HCT116 (cell line): ENCODE measurements around the gene C14orf132. TPM values are rescaled to one million over a fixed set of nuclear protein-coding genes. Genes with fewer than 3 reads are reported as not detected.

ENCODE experiments used
- ATAC-seq: fragments of 200-7000 bp; cut with Tn5 transposase; 2 replicates; pipeline ENCODE4 v1.9.1; 2020; ENCODE audit warnings: mild to moderate bottlenecking, moderate library complexity
- BruUV-seq: library from RNA; stranded (reverse); fragments of 400-500 nt; replicated peaks from 2 replicates; lab custom pipeline; 2021; lab: Mats Ljungman, UMichigan
- CTCF ChIA-PET: fragments of 300-600 bp; sonication (Branson Sonifier 250); formaldehyde crosslinking; loops from one replicate; lab custom pipeline; 2021; ENCODE audit warnings: antibody characterized with exemption; lab: Charles Lee
- POLR2A ChIA-PET: fragments of 300-600, 350-600 bp; sonication (Branson Sonifier 250); formaldehyde crosslinking; loops from one replicate; lab custom pipeline; 2021; ENCODE audit warnings: antibody characterized with exemption; lab: Charles Lee
- RAD21 ChIA-PET, 2 experiments: fragments of 300-600 bp; sonication (Branson Sonifier 250); formaldehyde crosslinking; loops; one replicate each; lab custom pipeline; 2023; ENCODE audit warnings: low total read pairs in 2 of 2; ENCODE audit not compliant: uncharacterized antibody in 2 of 2, unreplicated experiment in 2 of 2, low non-redundant PET in 1 of 2; lab: Charles Lee
- DNase-seq: peaks from one replicate; pipeline ENCODE4 v3.0.0-alpha.2; 2010; ENCODE audit warnings: low read depth, low spot score
- H2AFZ ChIP-seq: fragments of 200-600 bp; shearing (Covaris generic), sonication (generic); 2 replicates; pipeline ENCODE4 v1.6.1; 2017; ENCODE audit warnings: low read depth, mixed run types, mixed read lengths, antibody characterized with exemption, low read length; ENCODE audit not compliant: poor library complexity, severe bottlenecking
- H3K27ac ChIP-seq: 2 replicates; pipeline ENCODE4 v1.5.1; 2012; ENCODE audit warnings: low read depth, low read length
- H3K27me3 ChIP-seq: fragments of 200-600 bp; sonication (generic); 2 replicates; pipeline ENCODE4 v1.6.1; 2016; ENCODE audit warnings: mixed run types, low read length, mixed read lengths; ENCODE audit not compliant: insufficient read depth
- H3K36me3 ChIP-seq, 2 experiments: fragments of 200-500 bp in 1 of 2; fragments of 200-600 bp in 1 of 2; sonication (Bioruptor generic) in 1 of 2; sonication (generic) in 1 of 2; 2 replicates each; pipeline versions ENCODE4 v1.5.1 to v1.6.1; 2014 to 2016; ENCODE audit warnings: low read length in 2 of 2, inconsistent platforms in 1 of 2, mixed read lengths in 1 of 2, mixed run types in 1 of 2; ENCODE audit not compliant: insufficient read depth in 2 of 2, control insufficient read depth in 1 of 2
- H3K4me1 ChIP-seq, 2 experiments: fragments of 200-600 bp in 1 of 2; sonication (generic) in 1 of 2; 2 replicates each; pipeline versions ENCODE4 v1.5.1 to v1.6.1; 2012 to 2017; ENCODE audit warnings: low read length in 2 of 2, inconsistent platforms in 1 of 2, mild to moderate bottlenecking in 1 of 2, mixed read lengths in 1 of 2, mixed run types in 1 of 2, moderate library complexity in 1 of 2; ENCODE audit not compliant: insufficient read depth in 2 of 2, control insufficient read depth in 1 of 2
- H3K4me2 ChIP-seq: fragments of 200-600 bp; sonication (generic); 2 replicates; pipeline ENCODE4 v1.6.1; 2017; ENCODE audit warnings: mixed run types, low read length, mixed read lengths
- H3K4me3 ChIP-seq, 2 experiments: fragments of 200-600 bp in 1 of 2; sonication (generic) in 1 of 2; replicated peaks in 1 of 2; 2 replicates each; pipeline ENCODE4 v1.5.1; 2011 to 2016; ENCODE audit warnings: low read length in 2 of 2, control low read depth in 1 of 2, low read depth in 1 of 2, mild to moderate bottlenecking in 1 of 2, mixed read lengths in 1 of 2, mixed run types in 1 of 2
- H3K79me2 ChIP-seq: fragments of 200-600 bp; sonication (generic); 2 replicates; pipeline ENCODE4 v1.6.1; 2017; ENCODE audit warnings: mild to moderate bottlenecking, mixed run types, low read length, moderate library complexity, mixed read lengths; ENCODE audit not compliant: insufficient read depth
- H3K9ac ChIP-seq: fragments of 200-600 bp; sonication (generic); 2 replicates; pipeline ENCODE4 v1.6.1; 2016; ENCODE audit warnings: low read length, mixed read lengths
- H3K9me2 ChIP-seq: fragments of 200-600 bp; sonication (generic), shearing (Covaris generic); 2 replicates; pipeline ENCODE4 v1.6.1; 2017; ENCODE audit warnings: mixed run types, mild to moderate bottlenecking, moderate library complexity; ENCODE audit not compliant: insufficient read depth
- H3K9me3 ChIP-seq, 2 experiments: fragments of 200-500 bp in 1 of 2; fragments of 200-600 bp in 1 of 2; sonication (Bioruptor generic) in 1 of 2; sonication (generic) in 1 of 2; 2 replicates each; pipeline ENCODE4 v1.6.1; 2014 to 2017; ENCODE audit warnings: low read length in 2 of 2, mixed read lengths in 2 of 2, inconsistent platforms in 1 of 2, low read depth in 1 of 2, mild to moderate bottlenecking in 1 of 2, mixed run types in 1 of 2, moderate library complexity in 1 of 2; ENCODE audit not compliant: control insufficient read depth in 1 of 2, insufficient read depth in 1 of 2
- H4K20me1 ChIP-seq: fragments of 200-600 bp; sonication (generic), shearing (Covaris generic); 2 replicates; pipeline ENCODE4 v1.6.1; 2017; ENCODE audit warnings: mixed run types, mild to moderate bottlenecking, moderate library complexity; ENCODE audit not compliant: insufficient read depth
- CEBPB ChIP-seq: IDR thresholded peaks from 2 replicates; pipeline ENCODE4 v1.6.1; 2012; ENCODE audit warnings: low read depth
- CTCF ChIP-seq, 3 experiments: fragments of 200-600 bp in 1 of 3; sonication (generic) in 1 of 3; IDR thresholded peaks in 2 of 3; conservative IDR thresholded peaks in 1 of 3; 2 replicates each; pipeline ENCODE4 v1.5.1; 2012 to 2017; ENCODE audit warnings: low read depth in 2 of 3, low read length in 2 of 3, antibody characterized with exemption in 1 of 3, borderline replicate concordance in 1 of 3, control low read depth in 1 of 3, mild to moderate bottlenecking in 1 of 3, mixed read lengths in 1 of 3, mixed run types in 1 of 3, moderate library complexity in 1 of 3; ENCODE audit not compliant: insufficient read depth in 1 of 3
- EGR1 ChIP-seq: IDR thresholded peaks from 2 replicates; pipeline ENCODE4 v1.6.1; 2012; ENCODE audit warnings: low read depth
- ELF1 ChIP-seq: IDR thresholded peaks from 2 replicates; pipeline ENCODE4 v1.6.1; 2012; ENCODE audit warnings: low read depth, borderline replicate concordance
- EZH2phosphoT487 ChIP-seq: fragments of 200-600 bp; IDR thresholded peaks from 2 replicates; pipeline ENCODE4 v1.6.1; 2018; ENCODE audit warnings: antibody characterized with exemption, borderline replicate concordance
- FOSL1 ChIP-seq: IDR thresholded peaks from 2 replicates; pipeline ENCODE4 v1.6.1; 2012; ENCODE audit warnings: low read depth
- POLR2AphosphoS5 ChIP-seq: IDR thresholded peaks from 2 replicates; pipeline ENCODE4 v1.6.1; 2011; ENCODE audit warnings: mild to moderate bottlenecking, low read depth, low read length, moderate library complexity
- RAD21 ChIP-seq: IDR thresholded peaks from 2 replicates; pipeline ENCODE4 v1.6.1; 2012; ENCODE audit warnings: low read depth, mild to moderate bottlenecking
- SP1 ChIP-seq: IDR thresholded peaks from 2 replicates; pipeline ENCODE4 v1.6.1; 2012; ENCODE audit warnings: low read depth
- YY1 ChIP-seq: IDR thresholded peaks from 2 replicates; pipeline ENCODE4 v1.6.1; 2011; ENCODE audit warnings: low read length, low read depth, moderate library complexity, mild to moderate bottlenecking; ENCODE audit not compliant: insufficient replicate concordance; ENCODE audit errors: extremely low read depth
- ZNF274 ChIP-seq: fragments of 200-500 bp; sonication (Bioruptor generic); IDR thresholded peaks from 2 replicates; pipeline ENCODE4 v1.6.1; 2014; ENCODE audit warnings: mild to moderate bottlenecking, low read depth, low read length, inconsistent platforms
- intact Hi-C: fragments of 100-400 bp; cut with micrococcal nuclease; formaldehyde crosslinking; loops from 2 replicates; pipeline ENCODE4 v1.10.0; 2022
- total RNA-seq: library from RNA; stranded (reverse); gene quantifications from one replicate; pipeline ENCODE4 v1.2.1, GENCODE V29; 2021; ENCODE audit not compliant: unreplicated experiment

The C14orf132 gene
- total RNA-seq, 1 experiment from 2014 or later: 3.4 TPM

GRCh38 chr14:96001866-96002497, 37.2 kb upstream of the C14orf132 start:
- H3K9me3 ChIP-seq: no peaks in the 10 kb centered on the region
- no peaks in the 10 kb centered on the region for H3K79me2 ChIP-seq
- no peaks in the 10 kb centered on the region for H4K20me1 ChIP-seq
- H3K27ac ChIP-seq: no peak overlapping the region
- no peaks in the 10 kb centered on the region for H3K36me3 ChIP-seq
- no peaks in the 10 kb centered on the region for H3K9me2 ChIP-seq
- no peak overlapping the region for H3K4me3 ChIP-seq
- no peak overlapping the region for H2AFZ ChIP-seq
- H3K4me2 ChIP-seq: no peak overlapping the region
- H3K27me3 ChIP-seq: peaks cover 54% of the 10 kb centered on the region
- DNase-seq (no peak), ATAC-seq (no peak)
- H3K4me1 ChIP-seq: no peaks in the 10 kb centered on the region
- no TSS peak for BruUV-seq
- CTCF ChIA-PET: interaction anchor here (1.2 to 6.8 kb wide), 3 partner anchors 8 to 98 kb away, joined by 3 to 81 read pairs (median 4); no protein-coding TSS in a partner anchor
- no peak overlapping the region for H3K9ac ChIP-seq
- RAD21 ChIA-PET: no interaction called here
- POLR2A ChIA-PET: no interaction called here
- intact Hi-C loops: loop anchor here (10.0 kb wide), 1 partner anchor 423 kb away; no protein-coding TSS in a partner anchor
- TF ChIP-seq CEBPB (no peak), POLR2AphosphoS5 (no peak), CTCF (IDR thresholded peaks at IDR 0.05 in 2 of 3, conservative IDR thresholded peaks at IDR 0.05 in 1 of 3; ENCODE audit: borderline replicate concordance in 1 of 3, insufficient read depth in 1 of 3, low read depth in 2 of 3, low read length in 2 of 3) (no peak), ZNF274 (no peak), RAD21 (no peak), EGR1 (no peak), SP1 (no peak), FOSL1 (no peak), ELF1 (no peak), YY1 (no peak), EZH2phosphoT487 (no peak)
- TF ChIP-seq, all 23 proteins: peak for 0
